ENCODE results near the gene RGS9. TPM values are rescaled to one million over a fixed set of nuclear protein-coding genes. Genes with fewer than 3 reads are reported as not detected.

Gene RGS9
- total RNA-seq, 1 donor from 2014 or later = 3.2 TPM

DNA sequence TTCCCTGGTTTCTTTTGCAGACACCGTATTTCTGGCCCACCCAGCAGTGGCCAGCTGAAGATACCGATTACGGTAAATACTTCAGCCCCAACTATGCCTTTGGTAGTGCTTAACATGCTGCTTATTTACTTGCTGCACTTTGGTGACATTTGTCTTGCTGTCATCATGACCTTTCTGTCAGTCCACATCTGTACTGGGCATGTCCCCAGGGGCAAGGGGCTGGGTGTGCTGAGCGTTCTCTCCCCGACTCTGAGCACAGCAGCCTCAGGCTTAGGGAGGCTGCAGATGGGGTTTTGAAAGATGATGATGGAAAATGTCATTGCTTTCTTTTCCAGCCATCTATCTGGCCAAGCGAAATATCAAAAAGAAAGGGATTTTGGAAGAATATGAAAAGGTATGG is 23.3 kb downstream of the RGS9 start:
- no peaks in the 10 kb centered on the region for H3K27me3 Mint-ChIP-seq
- peaks cover 27% of the 10 kb centered on the region for H3K4me1 Mint-ChIP-seq
- CTCF ChIA-PET = no interaction called here
- ATAC-seq (ENCODE audit: low read depth) = no peak
- intact Hi-C loops (cut with micrococcal nuclease) = no loop called here
- no peak overlapping the region for H3K27ac Mint-ChIP-seq
- TF ChIP-seq, protein P1, sequence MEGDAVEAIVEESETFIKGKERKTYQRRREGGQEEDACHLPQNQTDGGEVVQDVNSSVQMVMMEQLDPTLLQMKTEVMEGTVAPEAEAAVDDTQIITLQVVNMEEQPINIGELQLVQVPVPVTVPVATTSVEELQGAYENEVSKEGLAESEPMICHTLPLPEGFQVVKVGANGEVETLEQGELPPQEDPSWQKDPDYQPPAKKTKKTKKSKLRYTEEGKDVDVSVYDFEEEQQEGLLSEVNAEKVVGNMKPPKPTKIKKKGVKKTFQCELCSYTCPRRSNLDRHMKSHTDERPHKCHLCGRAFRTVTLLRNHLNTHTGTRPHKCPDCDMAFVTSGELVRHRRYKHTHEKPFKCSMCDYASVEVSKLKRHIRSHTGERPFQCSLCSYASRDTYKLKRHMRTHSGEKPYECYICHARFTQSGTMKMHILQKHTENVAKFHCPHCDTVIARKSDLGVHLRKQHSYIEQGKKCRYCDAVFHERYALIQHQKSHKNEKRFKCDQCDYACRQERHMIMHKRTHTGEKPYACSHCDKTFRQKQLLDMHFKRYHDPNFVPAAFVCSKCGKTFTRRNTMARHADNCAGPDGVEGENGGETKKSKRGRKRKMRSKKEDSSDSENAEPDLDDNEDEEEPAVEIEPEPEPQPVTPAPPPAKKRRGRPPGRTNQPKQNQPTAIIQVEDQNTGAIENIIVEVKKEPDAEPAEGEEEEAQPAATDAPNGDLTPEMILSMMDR (IDR thresholded peaks at IDR 0.05) = no peak
- H3K9me3 Mint-ChIP-seq = no peaks in the 10 kb centered on the region
- no peak overlapping the region for H3K4me3 Mint-ChIP-seq
- DNase-seq = no peak
- no peaks in the 10 kb centered on the region for H3K36me3 Mint-ChIP-seq (ENCODE audit: low read depth)
- POLR2A ChIA-PET = no interaction called here

DNA sequence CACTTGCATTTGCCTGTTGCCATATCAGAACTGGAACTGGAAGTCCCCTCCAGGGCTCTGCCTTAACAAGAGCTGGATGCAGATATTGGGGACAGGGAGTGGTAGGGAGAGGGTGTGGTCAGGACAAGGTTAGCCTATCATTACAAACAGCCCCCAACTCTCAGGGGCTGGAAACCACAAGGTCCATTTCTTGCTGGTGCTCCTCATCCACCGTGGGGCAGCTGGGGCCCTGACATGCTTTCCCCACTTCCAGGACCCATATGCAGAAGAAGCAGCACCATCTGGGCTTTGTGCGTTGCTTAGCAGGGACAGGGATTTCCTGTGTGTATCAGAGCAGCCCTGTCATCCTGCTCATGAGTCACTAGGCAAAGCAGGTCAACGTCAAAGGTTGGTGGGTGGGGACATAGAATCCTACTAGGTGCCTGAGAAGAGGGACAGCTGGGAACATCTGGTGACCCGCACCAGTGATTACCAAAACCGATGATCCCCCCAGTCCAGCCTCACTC is 26.9 kb downstream of the RGS9 start:
- CTCF ChIA-PET = no interaction called here
- H3K27ac Mint-ChIP-seq = peak overlapping the region; percentile 55

DNA sequence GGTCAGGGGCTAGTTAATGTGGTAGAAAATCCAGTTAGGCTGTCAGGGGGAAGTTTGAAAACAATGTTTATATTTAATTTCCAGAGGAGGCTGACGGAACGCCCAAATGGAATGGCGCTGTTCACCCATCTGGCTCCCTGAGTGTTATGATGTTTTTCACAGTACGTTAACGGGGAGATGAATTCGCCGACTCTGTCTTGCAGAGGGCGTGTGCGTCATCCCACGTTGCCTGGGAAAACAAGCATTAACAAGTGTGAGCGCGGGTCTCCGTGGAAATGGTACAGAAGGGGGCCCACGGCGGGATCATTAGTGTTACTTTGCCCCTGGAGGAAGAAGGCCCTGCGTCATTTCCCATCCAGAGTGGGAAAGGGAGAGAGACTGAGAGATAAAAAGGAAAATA is 29.6 kb downstream of the RGS9 start:
- no peaks in the 10 kb centered on the region for H3K27me3 Mint-ChIP-seq
- ChIA-PET POLR2A (no interaction called here), CTCF (no interaction called here)
- no peak overlapping the region for H3K4me3 Mint-ChIP-seq
- H3K36me3 Mint-ChIP-seq (ENCODE audit: low read depth) = no peaks in the 10 kb centered on the region
- peaks cover 17% of the 10 kb centered on the region for H3K4me1 Mint-ChIP-seq
- H3K9me3 Mint-ChIP-seq = no peaks in the 10 kb centered on the region
- TF ChIP-seq, protein P1 (IDR thresholded peaks at IDR 0.05) = no peak
- no peak overlapping the region for H3K27ac Mint-ChIP-seq
- ATAC-seq (ENCODE audit: low read depth) = no peak
- DNase-seq = no peak
- intact Hi-C loops (cut with micrococcal nuclease) = no loop called here

More for the DNA sequence above, 26.9 kb downstream of the RGS9 start:
- peak; percentile 94 for ATAC-seq (ENCODE audit: low read depth)
- TF ChIP-seq, protein P1 (IDR thresholded peaks at IDR 0.05) = no peak
- intact Hi-C loops (cut with micrococcal nuclease) = loop anchor here (1.0 kb wide), 3 partner anchors 9 to 189 kb away; no protein-coding TSS in a partner anchor
- peak; percentile 27 for DNase-seq
- Mint-ChIP-seq H3K27me3 (no peaks in the 10 kb centered on the region), H3K36me3 (ENCODE audit: low read depth) (no peaks in the 10 kb centered on the region), H3K9me3 (no peaks in the 10 kb centered on the region), H3K4me3 (peak overlapping the region; percentile 11), H3K4me1 (peaks cover 17% of the 10 kb centered on the region)
- POLR2A ChIA-PET = interaction anchor here (1.0 to 2.7 kb wide), 7 partner anchors 9 to 178 kb away, joined by 3 to 17 read pairs (median 4); partner anchors contain the start of gene RGS9

DNA sequence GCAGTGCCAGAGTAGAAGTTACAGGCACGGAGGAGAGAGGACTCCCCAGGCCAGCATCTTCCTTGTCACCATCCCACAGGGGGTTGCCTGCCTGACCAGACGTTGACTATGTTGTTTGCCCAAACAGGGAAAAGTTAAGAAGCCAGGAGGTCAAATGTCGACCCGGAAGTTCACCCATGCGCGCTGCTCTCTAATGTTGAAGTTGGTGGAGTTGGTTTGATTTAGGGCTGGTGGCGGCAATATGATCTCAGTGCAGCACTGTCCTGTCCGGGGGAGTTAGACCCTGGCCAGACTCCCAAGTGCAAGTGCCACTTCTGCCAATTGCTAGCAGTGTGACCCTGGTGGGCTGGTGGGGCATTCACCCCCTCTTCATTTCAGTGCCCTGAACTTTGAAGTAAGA is 30.4 kb downstream of the RGS9 start:
- ChIA-PET CTCF (no interaction called here), POLR2A (no interaction called here)
- no peaks in the 10 kb centered on the region for H3K36me3 Mint-ChIP-seq (ENCODE audit: low read depth)
- DNase-seq (no peak), ATAC-seq (ENCODE audit: low read depth) (no peak)
- TF ChIP-seq, protein P1 (IDR thresholded peaks at IDR 0.05) = no peak
- no peak overlapping the region for H3K4me3 Mint-ChIP-seq
- no peaks in the 10 kb centered on the region for H3K9me3 Mint-ChIP-seq
- H3K4me1 Mint-ChIP-seq = peaks cover 17% of the 10 kb centered on the region
- no peaks in the 10 kb centered on the region for H3K27me3 Mint-ChIP-seq
- H3K27ac Mint-ChIP-seq = no peak overlapping the region
- intact Hi-C loops (cut with micrococcal nuclease) = no loop called here

DNA sequence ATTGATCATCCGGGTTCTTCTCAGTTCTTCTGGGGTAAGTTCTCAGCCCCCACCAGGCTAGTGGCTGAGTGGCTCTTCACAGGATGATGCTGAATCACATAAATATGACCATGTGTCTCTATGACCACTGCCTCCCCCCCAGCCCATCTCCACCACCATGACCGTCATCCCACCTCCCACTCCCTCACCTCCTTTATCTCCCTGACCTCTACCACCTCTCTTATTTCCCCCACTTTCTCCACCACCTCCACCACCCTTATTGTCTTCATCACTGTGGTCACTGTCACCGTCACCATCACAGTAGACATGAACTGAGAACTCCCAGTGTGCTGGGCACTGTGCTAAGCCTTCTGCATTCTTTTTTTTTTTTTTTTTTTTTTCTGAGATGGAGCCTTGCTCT is 32.5 kb downstream of the RGS9 start:
- ChIA-PET POLR2A (no interaction called here), CTCF (no interaction called here)
- no peaks in the 10 kb centered on the region for H3K36me3 Mint-ChIP-seq (ENCODE audit: low read depth)
- intact Hi-C loops (cut with micrococcal nuclease) = no loop called here
- no peaks in the 10 kb centered on the region for H3K27me3 Mint-ChIP-seq
- H3K9me3 Mint-ChIP-seq = no peaks in the 10 kb centered on the region
- no peak for DNase-seq
- H3K4me3 Mint-ChIP-seq = no peak overlapping the region
- no peak for ATAC-seq (ENCODE audit: low read depth)
- no peak overlapping the region for H3K27ac Mint-ChIP-seq
- TF ChIP-seq, protein P1 (IDR thresholded peaks at IDR 0.05) = no peak
- peaks cover 2% of the 10 kb centered on the region for H3K4me1 Mint-ChIP-seq

All from activated B cell treated with CpG ODN at 0.5 μM for 24 hours (primary cell).